Measurements from ENCODE around the gene TUB.

- TF ChIP-seq CTCF (conservative IDR thresholded peaks at IDR 0.05; ENCODE audit: low read depth, low read length), result no peak
- no peak for TF ChIP-seq EZH2 (IDR thresholded peaks at IDR 0.05; ENCODE audit: low read length, unreplicated experiment)
- TF ChIP-seq EZH2phosphoT487 (IDR thresholded peaks at IDR 0.05; ENCODE audit: borderline replicate concordance, low read length), result no peak
Observed at GRCh38 chr11:8126649-8127289, 45.8 kb downstream of the TUB start.
